Testis (tissue), 3 donors: ENCODE results near the gene FYTTD1. TPM values are rescaled to one million over a fixed set of nuclear protein-coding genes. Genes with fewer than 3 reads are reported as not detected.

Experiments used
- DNase-seq: peaks from one replicate; pipeline ENCODE4 v3.0.0-alpha.2; 2019
- H3K27ac ChIP-seq, 2 donors: fragments of 200-600 bp; sonication (generic); one replicate each; pipeline ENCODE4 v1.5.1; 2019
- H3K27me3 ChIP-seq: fragments of 200-600 bp; sonication (generic); one replicate; pipeline ENCODE4 v1.5.1; 2019
- H3K36me3 ChIP-seq: fragments of 200-600 bp; sonication (generic); one replicate; pipeline ENCODE4 v1.5.1; 2017; ENCODE audit warnings: low read depth; ENCODE audit errors: missing control alignments
- H3K4me1 ChIP-seq: fragments of 200-600 bp; sonication (generic); one replicate; pipeline ENCODE4 v1.5.1; 2019
- H3K4me3 ChIP-seq, 2 donors: fragments of 200-600 bp; sonication (generic); one replicate each; pipeline ENCODE4 v1.5.1; 2017 to 2019
- H3K9me3 ChIP-seq: fragments of 200-600 bp; sonication (generic); one replicate; pipeline ENCODE4 v1.5.1; 2017
- CTCF ChIP-seq, 3 experiments: fragments of 450-650 bp in 2 of 3; fragments of 200-600 bp in 1 of 3; sonication (generic) in 1 of 3; IDR thresholded peaks; one replicate each; pipeline ENCODE4 v1.5.1; 2016 to 2019; ENCODE audit warnings: antibody characterized with exemption in 3 of 3, mild to moderate bottlenecking in 2 of 3, moderate library complexity in 1 of 3
- POLR2A ChIP-seq: fragments of 450-650 bp; IDR thresholded peaks from one replicate; pipeline ENCODE4 v1.6.1; 2017; ENCODE audit warnings: antibody characterized with exemption, mild to moderate bottlenecking, moderate library complexity
- WGBS, 2 donors: methylation state at CpG; one replicate each; pipeline ENCODE4 v1.1.5; 2018; 5-methylcytosine and 5-hydroxymethylcytosine counted together
- intact Hi-C: fragments of 100-400 bp; cut with DNase I; formaldehyde crosslinking; loops from one replicate; pipeline ENCODE4 v1.15.1; 2023; ENCODE audit warnings: low total_unique reads
- polyA plus RNA-seq: library from polyadenylated mRNA; stranded (reverse); fragments of 350-450 nt; fragmentation: Illumina TruSeq; extraction: RNeasy Lipid Tissue Mini Kit (QIAGEN cat#74804); gene quantifications from one replicate; pipeline ENCODE4 v1.2.3, GENCODE V29; 2014; ENCODE audit warnings: low read depth, low replicate concordance; ENCODE audit not compliant: insufficient read depth
- total RNA-seq, 2 donors: library from RNA; depleted of rRNA; stranded (reverse); fragments of >200 nt; gene quantifications; one replicate each; pipeline ENCODE4 v1.2.3, GENCODE V29; 2016

Gene FYTTD1
- total and polyA plus RNA-seq, 3 donors from 2014 or later, result 79.5 to 83.6 (median 80.5) TPM

GRCh38 chr3:197733042-197733441 lies 16.6 kb upstream of the FYTTD1 start:
- TF ChIP-seq CTCF (IDR thresholded peaks at IDR 0.05) (no peak), POLR2A (no peak)
- H3K9me3 ChIP-seq, result no peaks in the 10 kb centered on the region
- no peaks in the 10 kb centered on the region for H3K27me3 ChIP-seq
- intact Hi-C loops, result no loop called here
- no peak for DNase-seq
- H3K36me3 ChIP-seq, result no peaks in the 10 kb centered on the region
- 90 to 94% methylated on average over 4 of the region's 4 CpGs for WGBS, 2 donors
- peaks cover 10% of the 10 kb centered on the region for H3K4me1 ChIP-seq
- H3K27ac ChIP-seq, result no peak overlapping the region
- H3K4me3 ChIP-seq, result no peak overlapping the region

GRCh38 chr3:197734667-197735318 lies 14.9 kb upstream of the FYTTD1 start:
- 71 to 72% methylated on average over 7 of the region's 7 CpGs for whole genome bisulfite sequencing, 2 donors
- intact Hi-C loops, result no loop called here
- no peaks in the 10 kb centered on the region for H3K27me3 ChIP-seq
- no peak for DNase-seq
- H3K36me3 ChIP-seq, result no peaks in the 10 kb centered on the region
- peaks cover 10% of the 10 kb centered on the region for H3K4me1 ChIP-seq
- no peak overlapping the region for H3K4me3 ChIP-seq
- H3K27ac ChIP-seq, result peak overlapping the region in 1 of 2 donors; percentile 16
- no peaks in the 10 kb centered on the region for H3K9me3 ChIP-seq
- no peak for TF ChIP-seq CTCF (IDR thresholded peaks at IDR 0.05)
- no peak for TF ChIP-seq POLR2A

GRCh38 chr3:197736010-197736490 lies 13.6 kb upstream of the FYTTD1 start:
- Histone ChIP-seq H3K36me3 (no peaks in the 10 kb centered on the region), H3K4me3 (peak overlapping the region; percentile 88 to 94), H3K4me1 (peaks cover 10% of the 10 kb centered on the region), H3K9me3 (no peaks in the 10 kb centered on the region), H3K27me3 (no peaks in the 10 kb centered on the region), H3K27ac (peak overlapping the region; percentile 84 to 92)
- intact Hi-C loops, result no loop called here
- peak; percentile 69 for DNase-seq
- WGBS, 2 donors, result 1 to 2% methylated on average over 17 of the region's 17 CpGs
- TF ChIP-seq POLR2A (no peak), CTCF (IDR thresholded peaks at IDR 0.05) (no peak)

GRCh38 chr3:197736491-197737318 lies 13.0 kb upstream of the FYTTD1 start, which contains the start of gene RUBCN:
TSS of gene RUBCN (minus strand) at chr3:197736904. CDS start at chr3:197736719, 185 bp downstream.
- DNase-seq, result peak; percentile 97
- Histone ChIP-seq H3K4me3 (peak within 1 kb of the TSS; percentile 88 to 94), H3K4me1 (peaks cover 10% of the 10 kb centered on the region), H3K27ac (peak within 1 kb of the TSS; percentile 84 to 92), H3K36me3 (no peaks in the 10 kb centered on the region), H3K27me3 (no peaks in the 10 kb centered on the region), H3K9me3 (no peaks in the 10 kb centered on the region)
- WGBS, 2 donors, result 0 to 2% methylated on average over 20 to 80 of the region's 92 CpGs
- intact Hi-C loops, result no loop called here
- peak; percentile 16 for TF ChIP-seq POLR2A
- TF ChIP-seq CTCF (IDR thresholded peaks at IDR 0.05), result no peak
